ENCODE results near the gene ARAP3.

ARAP3 gene

DNA sequence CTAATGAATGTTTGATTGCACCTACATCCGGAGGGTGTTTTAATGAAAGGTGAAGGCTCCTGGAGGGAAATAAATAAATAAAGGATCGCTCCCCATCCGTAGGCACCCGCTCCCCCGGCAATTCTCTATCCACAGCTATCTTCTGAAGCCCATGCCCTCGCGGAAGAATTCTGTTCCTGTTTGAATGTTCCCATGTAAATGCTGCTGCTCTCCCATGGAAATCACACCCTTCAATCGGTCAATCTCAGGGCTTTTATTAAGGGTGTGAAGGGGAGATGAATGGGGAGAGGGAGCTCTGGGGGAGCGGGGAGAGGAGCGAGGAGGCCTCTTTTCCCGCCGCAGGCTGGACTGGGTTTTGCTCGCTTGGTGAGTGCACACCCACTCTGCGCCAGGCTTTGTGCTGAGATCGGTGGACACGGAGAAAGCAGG lies 21.1 kb upstream of the ARAP3 start:
- no peak for DNase-seq (ENCODE audit: low spot score)

DNA sequence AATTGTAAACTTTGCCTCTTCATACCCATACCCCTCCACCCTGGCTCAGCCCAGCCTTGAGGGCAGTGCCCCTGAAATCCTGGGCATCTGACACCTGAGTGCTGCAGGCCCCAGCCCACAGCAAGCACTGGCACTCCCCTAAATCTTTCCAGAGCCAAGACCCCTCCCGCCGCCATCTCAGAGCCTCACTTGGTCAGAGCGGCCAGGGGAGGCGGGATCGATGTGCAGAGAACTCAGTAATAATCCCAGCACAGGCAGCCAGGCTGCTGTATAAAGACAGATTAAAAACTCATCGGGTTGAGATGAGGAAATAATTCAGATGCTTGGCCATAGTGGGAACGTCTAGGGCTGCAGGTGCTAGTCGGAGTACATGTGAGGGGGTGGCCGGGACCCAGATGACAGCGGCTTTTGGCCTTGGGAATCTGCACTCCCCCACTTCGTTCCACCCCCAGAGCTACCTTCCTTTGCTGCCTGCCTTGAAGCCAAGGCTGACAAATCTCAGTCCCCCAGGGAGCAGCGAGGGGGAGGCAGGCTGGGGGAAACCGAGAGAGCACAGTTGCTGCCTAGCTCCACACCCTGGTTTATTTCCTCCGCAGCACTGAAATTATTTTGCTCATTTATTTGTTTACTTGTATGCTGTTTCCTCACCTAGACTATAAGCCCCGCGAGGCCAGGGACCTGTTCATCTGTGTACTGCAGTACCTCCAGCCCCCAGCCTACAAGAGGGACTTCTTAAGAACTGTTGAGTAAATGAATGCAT lies 19.5 kb upstream of the ARAP3 start:
- DNase-seq (ENCODE audit: low spot score): no peak

DNA sequence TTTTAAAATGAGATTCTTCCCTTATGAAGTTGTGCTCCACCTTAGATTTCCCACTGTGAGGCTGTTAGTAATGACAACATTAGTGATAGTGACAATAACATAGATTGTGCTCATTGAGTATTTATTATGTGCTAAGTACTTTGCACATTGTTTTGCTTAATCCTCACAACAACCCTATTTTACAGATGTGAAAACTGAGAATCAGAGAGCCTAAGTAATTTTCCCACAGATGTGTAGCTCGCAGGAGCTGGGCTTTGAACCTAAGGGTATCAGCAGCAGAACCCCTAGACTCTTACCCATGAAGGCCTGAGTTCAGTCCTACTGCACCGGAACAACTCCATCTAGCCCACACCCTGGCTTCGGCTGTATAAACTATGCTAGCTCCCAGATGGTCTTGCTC lies 15.6 kb upstream of the ARAP3 start:
- DNase-seq (ENCODE audit: low spot score): no peak

DNA sequence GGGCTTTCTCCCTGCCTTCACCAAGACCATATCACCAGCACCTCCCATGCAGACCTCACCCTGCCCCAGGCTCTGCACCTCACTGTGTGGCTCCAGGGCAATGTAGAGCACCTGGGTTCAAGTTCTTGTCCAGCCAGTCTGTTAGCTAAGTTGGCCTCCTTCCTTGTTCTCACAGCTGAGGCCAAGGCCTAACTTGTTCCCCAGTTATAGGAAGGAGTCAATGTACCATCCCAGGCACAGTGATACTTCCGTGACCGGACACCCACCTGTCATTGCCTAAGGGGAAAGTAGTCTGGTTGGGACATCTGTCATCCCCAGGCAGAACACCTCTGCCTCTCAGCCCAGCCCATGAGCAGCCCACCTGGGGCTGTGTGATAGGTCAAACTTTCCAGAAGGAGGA lies 14.4 kb upstream of the ARAP3 start:
- no peak for DNase-seq (ENCODE audit: low spot score)

DNA sequence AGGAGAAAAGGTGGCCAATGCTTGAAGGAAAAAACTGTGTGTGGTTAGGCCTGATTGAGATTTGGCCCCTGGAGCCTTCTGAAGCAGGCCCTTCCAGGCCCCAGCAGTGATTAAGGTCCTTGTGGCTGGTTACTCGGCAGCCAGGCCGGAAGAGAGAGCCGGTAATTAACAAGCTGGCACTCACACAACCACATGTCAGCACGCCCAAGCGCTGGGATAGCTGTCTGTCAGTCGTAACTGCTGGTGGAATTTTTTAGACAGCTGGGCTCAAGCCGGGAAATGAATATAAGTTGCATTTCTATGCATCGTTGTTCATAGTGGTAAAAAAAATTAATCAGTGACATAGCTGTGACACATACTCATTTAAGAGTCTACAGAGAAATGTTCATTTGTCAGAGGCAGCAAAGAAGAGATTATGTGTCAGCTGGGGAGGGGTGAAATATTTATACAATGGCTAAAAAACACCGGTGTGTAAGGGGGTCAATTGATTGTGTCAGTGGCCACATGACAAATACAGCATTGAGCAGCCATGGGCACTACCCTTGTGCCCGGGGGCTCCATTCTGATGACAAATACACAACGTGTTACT lies 13.7 kb upstream of the ARAP3 start:
- no peak for DNase-seq (ENCODE audit: low spot score)

DNA sequence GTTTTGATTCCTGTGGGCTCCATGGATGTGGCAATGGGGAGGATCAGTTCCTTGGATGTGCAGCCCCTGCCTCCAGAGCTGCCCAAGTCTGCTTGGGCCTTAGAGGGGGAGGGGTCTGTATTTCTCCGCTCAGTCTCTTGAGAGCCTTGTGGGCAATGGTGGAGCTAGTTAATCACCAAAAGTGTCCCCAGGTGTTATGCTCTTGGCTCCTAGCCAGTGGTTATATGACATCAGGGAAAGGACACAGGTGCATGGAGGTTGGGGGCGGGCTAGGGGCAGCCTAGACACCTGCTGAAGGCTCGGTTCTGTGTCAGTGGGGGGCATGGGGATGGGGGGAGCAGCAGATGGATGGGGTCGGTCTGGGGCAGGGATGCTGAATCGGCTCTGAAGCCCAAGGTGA lies 12.4 kb upstream of the ARAP3 start:
- no peak for DNase-seq (ENCODE audit: low spot score)

DNA sequence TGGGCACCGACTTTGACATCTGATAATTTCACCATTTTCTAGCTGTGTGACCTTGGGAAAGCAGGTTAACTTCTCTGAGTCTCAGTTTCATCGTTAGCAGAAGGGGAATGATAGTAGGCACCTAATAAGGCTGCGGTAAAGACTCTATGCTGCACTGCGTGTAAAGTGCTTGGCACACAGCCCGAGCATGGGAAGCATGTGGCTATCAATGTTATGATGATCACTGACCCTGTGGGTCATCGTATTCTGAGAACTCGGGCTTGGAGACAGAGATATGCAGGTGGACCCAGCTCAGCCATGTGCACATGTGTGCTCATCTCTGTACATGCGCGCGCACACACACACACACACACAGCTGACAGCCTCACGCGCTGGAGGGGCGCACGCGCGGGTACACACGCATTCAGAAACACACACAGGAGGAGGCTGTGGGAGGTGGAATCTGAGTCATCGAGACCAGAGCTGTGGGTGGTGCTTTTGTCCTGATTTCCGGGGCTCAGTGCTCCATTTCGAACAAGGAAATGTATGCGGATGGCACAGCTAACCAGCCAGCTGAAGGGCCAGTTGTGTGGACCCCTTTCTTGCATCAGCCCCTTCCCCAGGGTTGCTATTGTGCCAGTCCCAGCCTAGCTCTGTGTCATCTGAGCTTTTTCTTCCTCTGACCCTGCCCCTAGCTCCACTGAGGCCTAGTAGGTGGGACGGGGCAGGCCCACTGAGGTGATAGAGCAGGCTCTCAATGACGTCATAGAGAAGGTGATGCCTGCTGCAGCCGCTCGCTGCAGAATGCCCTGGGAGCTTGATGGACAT lies 11.1 kb upstream of the ARAP3 start:
- no peak for DNase-seq (ENCODE audit: low spot score)

DNA sequence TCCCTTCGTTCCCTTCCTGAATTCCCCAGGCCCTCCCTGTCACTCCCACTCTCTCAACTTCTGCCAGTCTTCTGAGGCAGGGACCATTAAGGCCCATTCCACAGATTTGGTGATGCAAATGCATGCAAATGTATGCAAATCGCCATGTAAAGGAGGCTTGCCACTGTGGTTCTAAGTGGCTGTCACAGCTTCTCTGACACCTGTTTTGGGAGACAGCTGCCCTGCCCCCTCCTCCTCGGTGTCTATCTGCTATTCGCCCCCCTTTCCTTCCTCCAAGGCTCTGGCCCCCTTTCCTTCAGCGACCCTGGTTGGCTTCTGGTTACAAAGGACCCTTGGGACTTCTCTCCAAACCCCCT lies 10.5 kb upstream of the ARAP3 start:
- no peak for DNase-seq (ENCODE audit: low spot score)

DNA sequence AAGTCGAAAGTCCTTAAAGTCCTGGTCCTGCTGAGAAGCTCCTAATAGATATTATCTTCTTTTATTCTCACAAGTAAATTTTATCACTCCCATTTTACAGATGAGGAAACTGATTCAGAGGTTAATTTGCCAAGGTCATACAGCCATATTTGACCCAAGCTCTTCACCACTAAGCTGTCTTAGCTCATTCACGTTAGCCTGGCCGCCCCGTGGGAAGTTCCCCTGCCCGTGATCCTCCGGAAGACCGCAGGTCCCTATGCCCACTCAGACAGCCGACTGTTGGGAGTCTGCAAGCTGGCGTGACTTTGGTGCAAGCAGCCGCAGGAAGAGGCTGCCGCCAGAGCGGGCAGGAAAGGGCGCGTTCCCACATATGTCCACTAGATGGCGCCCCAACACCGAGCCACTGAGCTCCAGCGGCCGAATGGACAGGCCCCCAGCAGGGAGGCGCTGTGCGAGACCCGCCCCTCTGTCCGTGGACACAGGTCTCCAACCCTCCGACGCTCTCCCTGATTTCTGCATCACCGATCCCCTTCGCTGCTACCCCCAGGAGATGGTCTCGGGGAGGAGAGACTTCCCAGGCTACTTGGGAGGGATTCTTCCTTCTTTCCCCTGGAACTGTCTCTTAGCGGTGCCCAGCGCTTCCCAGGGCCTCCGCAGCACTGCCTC lies 10.0 kb upstream of the ARAP3 start:
- peak; percentile 76 for DNase-seq (ENCODE audit: low spot score)

DNA sequence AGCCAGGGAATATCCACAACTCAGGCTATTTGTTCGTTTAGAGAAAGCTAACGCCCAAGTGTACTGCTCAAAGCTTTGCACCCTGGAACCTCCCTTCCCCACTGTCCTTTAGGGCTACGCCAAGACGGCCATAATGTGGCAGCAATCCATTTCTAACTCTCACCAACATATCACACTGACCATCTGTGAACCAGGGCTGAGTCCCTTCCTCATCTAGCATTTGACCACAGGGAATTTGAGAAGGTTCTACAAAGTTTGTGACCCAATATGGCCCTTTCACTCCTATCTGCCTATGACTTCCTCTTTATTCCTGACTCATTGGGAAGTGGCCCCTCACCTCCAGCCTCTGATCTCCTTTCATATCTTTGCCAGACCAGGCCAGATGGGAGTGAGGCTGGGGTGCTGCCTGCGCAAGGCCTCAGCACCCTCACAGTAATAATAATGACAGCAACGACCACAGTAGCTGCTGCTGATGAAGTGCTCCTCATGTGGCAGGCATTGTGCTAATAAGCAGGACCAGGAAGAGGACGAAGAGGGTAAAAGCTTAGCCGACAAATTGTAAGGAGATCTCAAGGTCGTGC lies 9.3 kb upstream of the ARAP3 start:
- DNase-seq (ENCODE audit: low spot score): no peak

DNA sequence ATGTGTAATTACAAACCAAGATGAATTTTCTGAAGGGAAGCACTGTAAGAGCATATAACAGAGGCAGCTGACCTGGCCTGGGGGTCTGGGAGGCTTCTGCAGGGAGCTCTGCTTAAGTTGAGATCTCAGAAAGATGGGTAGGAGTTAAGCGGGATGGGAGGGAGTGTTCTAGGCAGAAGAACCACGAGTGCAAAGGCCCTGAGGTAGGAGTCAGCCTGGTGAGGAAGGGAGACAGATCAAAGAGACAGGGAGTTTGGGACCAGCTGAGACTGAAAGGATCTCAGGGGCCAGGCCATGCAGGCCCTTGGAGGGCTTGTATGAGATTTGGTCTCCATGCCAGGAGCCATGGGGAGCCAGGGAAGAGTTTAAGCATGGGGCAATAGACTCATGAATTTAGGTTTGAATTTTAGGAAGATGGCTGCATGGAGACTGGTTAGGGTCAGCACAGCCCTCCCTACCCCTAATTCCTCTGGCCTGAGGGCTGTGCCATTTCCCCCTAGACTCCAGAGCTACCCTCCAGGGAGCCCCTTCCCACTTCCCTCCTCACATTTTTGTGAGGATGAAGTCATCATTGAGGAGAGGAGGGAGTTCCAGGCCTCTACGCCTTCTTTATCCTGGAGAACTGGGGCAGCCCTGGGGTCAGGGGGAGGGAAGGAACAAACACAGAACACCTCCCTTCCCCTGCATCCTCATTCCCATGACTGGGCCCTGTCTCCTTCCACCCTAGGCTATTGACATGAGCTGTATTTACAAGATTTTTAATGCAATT lies 4.8 kb upstream of the ARAP3 start:
- no peak for DNase-seq (ENCODE audit: low spot score)

DNA sequence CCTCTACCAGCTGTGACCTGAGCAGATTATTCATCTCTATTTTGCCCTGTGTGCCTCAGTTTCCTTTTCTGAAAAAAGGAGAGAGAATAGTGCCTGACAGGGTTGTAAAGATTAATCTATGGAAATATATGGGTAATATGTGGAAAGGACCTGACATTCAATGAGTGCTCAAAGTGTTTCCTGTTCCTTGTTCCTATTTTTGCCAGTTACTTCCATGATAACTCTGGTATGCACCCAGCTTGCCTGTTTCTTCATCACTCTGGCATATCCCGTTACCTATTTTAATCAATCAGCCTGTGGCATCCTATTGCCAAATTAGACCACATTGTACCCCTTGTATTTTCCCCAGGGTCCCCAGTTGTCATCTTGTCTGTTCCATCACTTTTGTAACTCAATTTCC lies 3.6 kb upstream of the ARAP3 start:
- no peak for DNase-seq (ENCODE audit: low spot score)

DNA sequence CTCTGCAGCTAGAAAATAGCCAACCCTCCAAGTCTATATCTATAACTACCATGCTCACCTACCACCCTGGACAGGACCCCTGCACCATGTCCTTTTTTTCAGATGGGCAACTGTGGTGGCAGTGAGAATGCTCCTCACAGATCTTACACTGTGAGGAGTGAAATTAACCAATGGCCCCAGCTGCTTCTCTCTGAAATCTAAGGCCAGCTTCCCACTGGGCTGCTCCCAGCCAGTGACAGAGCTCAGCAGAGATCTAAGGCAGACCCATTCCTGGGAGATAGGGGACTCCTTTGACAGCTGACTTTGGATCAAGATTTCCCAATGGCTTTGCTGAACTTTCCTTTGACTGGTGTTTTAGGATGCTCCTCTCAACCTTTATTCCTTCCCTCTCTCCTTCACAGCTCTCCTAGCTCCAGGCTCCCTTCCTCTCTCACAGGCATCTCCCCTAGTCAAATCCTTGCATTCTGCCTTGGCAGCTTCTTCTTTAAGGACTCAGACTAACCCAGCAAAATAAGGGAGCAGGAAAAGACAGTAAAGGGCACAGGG lies 1.6 kb upstream of the ARAP3 start:
- no peak for DNase-seq (ENCODE audit: low spot score)

DNA sequence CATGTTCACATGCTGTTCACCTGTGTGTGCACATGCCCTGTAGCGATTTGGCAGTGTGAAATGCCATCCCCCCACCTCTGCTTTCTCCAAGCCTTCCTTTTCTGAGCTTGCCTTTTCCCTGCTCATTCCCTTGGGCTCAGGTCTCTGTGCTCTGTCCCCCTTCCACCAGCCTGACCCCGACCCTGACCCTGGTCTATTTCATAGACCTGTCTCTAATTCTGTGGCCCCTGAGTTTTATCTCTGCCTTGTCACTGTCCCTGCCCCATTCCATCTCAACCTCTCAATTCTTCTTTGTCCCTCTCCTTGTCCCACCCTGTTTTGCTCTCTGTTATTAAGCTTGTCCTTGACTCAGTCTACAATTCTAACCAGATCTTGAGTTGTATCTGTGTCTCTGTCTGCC lies 735 bp downstream of the ARAP3 start:
- DNase-seq (ENCODE audit: low spot score): no peak

DNA sequence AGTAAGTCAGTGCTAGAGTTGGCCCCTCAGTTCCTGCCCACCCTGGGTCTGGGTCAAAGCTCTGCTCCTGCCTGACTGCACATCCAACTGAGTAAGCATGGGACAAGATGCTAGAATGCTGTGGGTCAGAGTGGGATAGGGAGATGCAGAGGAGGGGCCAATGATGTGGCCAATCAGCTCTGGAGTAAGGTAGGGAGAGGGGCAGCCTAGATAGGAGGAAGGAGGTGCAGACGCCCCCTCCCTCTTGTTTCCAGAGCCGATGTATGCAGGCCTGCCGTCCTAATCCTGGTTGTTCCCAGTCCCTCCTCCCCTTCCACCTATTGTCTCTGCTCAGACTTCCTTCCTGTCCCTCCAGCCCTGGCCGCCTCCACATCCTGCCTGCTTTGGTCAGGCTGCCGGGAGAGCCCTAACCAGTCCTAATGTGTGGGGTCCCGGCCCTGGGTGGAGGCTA lies 1.3 kb downstream of the ARAP3 start:
- DNase-seq (ENCODE audit: low spot score): peak; percentile 98

DNA sequence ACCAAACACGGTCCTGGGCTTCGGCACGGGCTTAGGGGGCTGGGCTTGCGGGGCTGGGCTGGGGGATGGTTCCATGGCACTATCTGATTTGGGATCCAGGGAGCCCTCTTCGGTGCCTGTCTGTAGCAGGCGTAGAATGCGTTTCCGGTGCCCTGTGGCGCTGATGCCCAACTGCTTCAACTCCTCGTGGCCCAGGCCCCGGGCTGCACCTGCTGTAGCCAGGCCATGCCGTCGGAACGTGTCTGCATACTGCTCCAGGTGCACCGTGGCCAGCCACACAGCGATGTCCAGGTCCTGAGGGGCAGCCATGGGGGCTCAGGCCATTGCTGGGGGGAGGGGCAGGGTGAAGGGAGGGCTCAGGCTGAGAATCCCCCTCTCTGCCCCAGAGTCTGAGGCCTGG lies 1.9 kb downstream of the ARAP3 start:
- no peak for DNase-seq (ENCODE audit: low spot score)

DNA sequence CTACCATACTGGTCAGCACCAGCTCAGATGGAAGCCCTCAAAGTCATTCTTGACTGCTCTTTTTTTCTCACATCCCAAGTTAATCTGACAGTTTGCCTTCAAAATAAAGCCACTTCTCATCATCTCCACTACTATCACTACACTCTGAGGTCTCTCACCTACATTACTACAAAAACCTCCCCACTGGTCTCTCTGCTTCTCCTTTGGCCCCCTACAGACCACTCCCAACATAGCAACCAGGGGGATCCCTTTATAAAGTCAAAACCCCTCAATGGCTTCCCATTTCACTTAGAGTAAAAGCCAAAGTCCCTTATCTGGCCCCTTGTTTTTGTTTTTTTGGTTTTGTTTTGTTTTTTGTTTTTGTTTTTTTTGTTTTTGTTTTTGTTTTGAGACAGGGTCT lies 4.6 kb downstream of the ARAP3 start:
- DNase-seq (ENCODE audit: low spot score): no peak

DNA sequence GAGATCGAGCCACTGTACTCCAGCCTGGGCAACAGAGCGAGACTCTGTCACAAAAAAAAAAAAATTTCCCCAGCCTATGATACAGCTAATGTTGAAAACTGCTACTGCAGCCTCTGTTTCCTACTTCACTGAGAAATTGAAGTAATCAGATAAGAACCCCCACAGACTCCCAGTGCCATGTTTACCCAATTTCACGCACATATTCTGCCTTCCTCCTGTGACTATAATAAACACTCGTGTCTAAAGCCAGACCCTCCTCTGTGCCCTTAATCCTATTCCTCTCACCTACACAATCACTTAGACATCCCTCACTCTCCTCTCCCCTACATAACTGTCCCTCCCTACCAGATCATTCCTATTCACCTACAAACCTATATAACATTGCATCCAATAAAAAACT lies 6.4 kb downstream of the ARAP3 start:
- no peak for DNase-seq (ENCODE audit: low spot score)

DNA sequence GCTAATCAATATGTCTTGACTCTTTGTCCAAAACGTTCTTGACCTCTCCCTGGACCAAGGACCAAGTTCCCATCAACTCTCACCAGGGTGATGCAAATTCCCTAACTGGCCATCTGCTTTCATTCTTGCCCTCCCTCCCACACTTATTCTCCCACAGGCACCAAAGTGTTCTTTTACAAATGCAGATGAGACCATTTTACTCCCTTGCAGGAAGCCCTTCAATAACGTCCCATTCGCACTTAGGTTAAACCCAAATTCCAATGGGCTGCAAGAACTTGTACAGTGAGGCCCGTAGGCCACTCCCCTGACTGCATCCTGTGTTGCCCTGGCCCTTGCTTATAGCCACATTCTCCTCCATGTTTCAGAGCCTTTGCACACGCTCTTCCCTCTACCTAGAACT lies 7.3 kb downstream of the ARAP3 start:
- DNase-seq (ENCODE audit: low spot score): no peak

DNA sequence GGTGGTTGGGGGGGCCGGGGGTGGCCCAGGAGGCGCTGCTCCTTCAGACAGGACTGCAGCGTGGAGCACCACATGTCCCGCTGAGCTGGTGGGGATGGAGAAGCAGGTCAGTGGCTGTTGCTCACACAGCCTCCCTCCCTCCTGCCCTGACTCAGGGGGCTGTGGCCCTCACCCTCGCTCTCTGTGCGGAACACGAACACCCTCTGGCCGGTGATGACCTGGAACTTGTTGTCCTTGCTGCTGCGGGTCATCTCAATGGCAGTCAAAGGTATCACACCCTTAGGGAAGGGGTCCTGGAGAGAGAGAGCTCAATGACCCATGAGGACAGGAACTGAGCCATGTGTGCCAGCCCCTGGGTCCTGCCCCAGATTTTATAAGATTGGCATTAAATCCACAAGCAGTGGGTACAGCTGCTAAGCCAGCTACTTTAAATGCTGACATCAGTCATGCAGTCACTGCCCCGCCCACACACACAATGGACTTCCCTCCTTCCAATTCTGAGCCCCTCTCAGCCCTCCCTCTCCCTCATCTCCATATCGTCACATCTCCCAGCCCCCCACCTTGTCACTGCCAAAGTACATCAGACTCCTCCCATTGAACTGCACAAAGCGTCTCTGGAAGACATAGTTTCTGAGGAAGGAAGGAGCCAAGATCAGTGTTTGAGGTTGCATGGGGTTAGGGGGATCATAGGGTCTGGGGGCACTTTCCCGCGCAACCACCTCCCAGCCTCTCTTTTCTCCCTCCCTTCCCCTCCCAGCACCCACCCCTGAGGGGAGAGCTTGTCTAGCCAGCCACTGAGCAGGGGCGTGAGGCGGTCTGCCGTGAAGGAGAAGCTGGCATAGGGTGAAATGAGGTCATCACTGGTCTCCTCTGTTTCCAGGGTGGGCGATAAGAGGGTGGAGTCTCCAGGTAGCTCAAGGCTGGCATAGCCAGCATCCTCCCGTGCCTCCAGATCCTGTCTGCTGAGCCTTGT lies 8.9 kb downstream of the ARAP3 start:
- DNase-seq (ENCODE audit: low spot score): no peak

Measured in kidney capillary endothelial cell (primary cell).